Rectal smooth muscle tissue (tissue), 1 donor: ENCODE measurements around the gene KCNQ5.

ENCODE experiments used
- H3K27ac ChIP-seq: one replicate; pipeline ENCODE4 v1.7.0; 2013; ENCODE audit warnings: low read depth, low read length, inconsistent platforms
- H3K27me3 ChIP-seq: one replicate; pipeline ENCODE4 v1.7.0; 2013; ENCODE audit warnings: low read length; ENCODE audit not compliant: control insufficient read depth, insufficient read depth
- H3K36me3 ChIP-seq: one replicate; pipeline ENCODE4 v1.7.0; 2013; ENCODE audit warnings: low read length; ENCODE audit not compliant: control insufficient read depth, insufficient read depth
- H3K4me1 ChIP-seq: one replicate; pipeline ENCODE4 v1.7.0; 2013; ENCODE audit warnings: low read length; ENCODE audit not compliant: control insufficient read depth, insufficient read depth
- H3K4me3 ChIP-seq: one replicate; pipeline ENCODE4 v1.7.0; 2013; ENCODE audit warnings: low read length
- H3K9ac ChIP-seq: one replicate; pipeline ENCODE4 v1.7.0; 2013; ENCODE audit warnings: low read length

KCNQ5 gene

GRCh38 chr6:73030791-73031782 lies 409.2 kb downstream of the KCNQ5 start:
- Histone ChIP-seq H3K4me3 (no peak overlapping the region), H3K4me1 (no peaks in the 10 kb centered on the region), H3K27me3 (no peaks in the 10 kb centered on the region), H3K9ac (no peak overlapping the region), H3K27ac (no peak overlapping the region), H3K36me3 (no peaks in the 10 kb centered on the region)

GRCh38 chr6:73032586-73032985 lies 410.7 kb downstream of the KCNQ5 start:
- no peak overlapping the region for H3K9ac ChIP-seq
- no peaks in the 10 kb centered on the region for H3K36me3 ChIP-seq
- no peak overlapping the region for H3K27ac ChIP-seq
- H3K4me1 ChIP-seq, result no peaks in the 10 kb centered on the region
- H3K27me3 ChIP-seq, result no peaks in the 10 kb centered on the region
- no peak overlapping the region for H3K4me3 ChIP-seq

- no peaks in the 10 kb centered on the region for H3K36me3 ChIP-seq
- H3K27ac ChIP-seq, result no peak overlapping the region
- no peaks in the 10 kb centered on the region for H3K4me1 ChIP-seq
- H3K27me3 ChIP-seq, result no peaks in the 10 kb centered on the region
- no peak overlapping the region for H3K4me3 ChIP-seq
- no peak overlapping the region for H3K9ac ChIP-seq
These were observed 414.8 kb downstream of the KCNQ5 start for GRCh38 chr6:73036689-73037088.

- Histone ChIP-seq H3K4me1 (no peaks in the 10 kb centered on the region), H3K36me3 (no peaks in the 10 kb centered on the region), H3K27ac (no peak overlapping the region), H3K27me3 (no peaks in the 10 kb centered on the region), H3K4me3 (no peak overlapping the region), H3K9ac (no peak overlapping the region)
These were observed 419.2 kb downstream of the KCNQ5 start for GRCh38 chr6:73041051-73041450.

GRCh38 chr6:73042892-73043291 lies 421.0 kb downstream of the KCNQ5 start:
- no peaks in the 10 kb centered on the region for H3K27me3 ChIP-seq
- no peak overlapping the region for H3K4me3 ChIP-seq
- H3K4me1 ChIP-seq, result no peaks in the 10 kb centered on the region
- H3K9ac ChIP-seq, result no peak overlapping the region
- H3K36me3 ChIP-seq, result no peaks in the 10 kb centered on the region
- H3K27ac ChIP-seq, result no peak overlapping the region

- no peaks in the 10 kb centered on the region for H3K36me3 ChIP-seq
- H3K27ac ChIP-seq, result no peak overlapping the region
- no peaks in the 10 kb centered on the region for H3K4me1 ChIP-seq
- no peak overlapping the region for H3K9ac ChIP-seq
- H3K4me3 ChIP-seq, result no peak overlapping the region
- no peaks in the 10 kb centered on the region for H3K27me3 ChIP-seq
These were observed 421.6 kb downstream of the KCNQ5 start for GRCh38 chr6:73043446-73043845.

- no peaks in the 10 kb centered on the region for H3K4me1 ChIP-seq
These were observed 423.7 kb downstream of the KCNQ5 start for GRCh38 chr6:73045609-73046008.

GRCh38 chr6:73047801-73048200 lies 425.9 kb downstream of the KCNQ5 start:
- no peaks in the 10 kb centered on the region for H3K4me1 ChIP-seq

More at GRCh38 chr6:73045609-73046008, 423.7 kb downstream of the KCNQ5 start:
- Histone ChIP-seq H3K4me3 (no peak overlapping the region), H3K9ac (no peak overlapping the region), H3K27me3 (no peaks in the 10 kb centered on the region), H3K27ac (no peak overlapping the region), H3K36me3 (no peaks in the 10 kb centered on the region)

GRCh38 chr6:73049971-73050594 lies 428.2 kb downstream of the KCNQ5 start:
- no peaks in the 10 kb centered on the region for H3K4me1 ChIP-seq
- no peaks in the 10 kb centered on the region for H3K36me3 ChIP-seq
- H3K9ac ChIP-seq, result no peak overlapping the region
- H3K27ac ChIP-seq, result no peak overlapping the region
- no peak overlapping the region for H3K4me3 ChIP-seq
- no peaks in the 10 kb centered on the region for H3K27me3 ChIP-seq

More at GRCh38 chr6:73047801-73048200, 425.9 kb downstream of the KCNQ5 start:
- Histone ChIP-seq H3K4me3 (no peak overlapping the region), H3K9ac (no peak overlapping the region), H3K27ac (no peak overlapping the region), H3K27me3 (no peaks in the 10 kb centered on the region), H3K36me3 (no peaks in the 10 kb centered on the region)

- Histone ChIP-seq H3K36me3 (no peaks in the 10 kb centered on the region), H3K4me3 (no peak overlapping the region), H3K4me1 (no peaks in the 10 kb centered on the region), H3K27ac (no peak overlapping the region), H3K9ac (no peak overlapping the region), H3K27me3 (no peaks in the 10 kb centered on the region)
These were observed 428.8 kb downstream of the KCNQ5 start for GRCh38 chr6:73050706-73051105.

GRCh38 chr6:73051147-73051546 lies 429.3 kb downstream of the KCNQ5 start:
- H3K36me3 ChIP-seq, result no peaks in the 10 kb centered on the region
- H3K4me1 ChIP-seq, result no peaks in the 10 kb centered on the region
- H3K9ac ChIP-seq, result no peak overlapping the region
- no peak overlapping the region for H3K4me3 ChIP-seq
- no peak overlapping the region for H3K27ac ChIP-seq
- no peaks in the 10 kb centered on the region for H3K27me3 ChIP-seq

GRCh38 chr6:73054958-73055357 lies 433.1 kb downstream of the KCNQ5 start:
- H3K9ac ChIP-seq, result no peak overlapping the region
- H3K27ac ChIP-seq, result no peak overlapping the region
- H3K36me3 ChIP-seq, result no peaks in the 10 kb centered on the region
- H3K4me1 ChIP-seq, result no peaks in the 10 kb centered on the region
- no peaks in the 10 kb centered on the region for H3K27me3 ChIP-seq
- H3K4me3 ChIP-seq, result no peak overlapping the region
